GM12864 (cell line): ENCODE measurements around the gene HK3.

Source experiments
- DNase-seq: peaks from one replicate; pipeline ENCODE4 v3.0.0-alpha.2; 2011; ENCODE audit warnings: low read depth
- H3K4me3 ChIP-seq: 2 replicates; pipeline ENCODE4 v1.5.1; 2011; ENCODE audit warnings: mild to moderate bottlenecking, low read depth, low read length, control low read depth
- TF ChIP-seq, protein P1 (sequence below): IDR thresholded peaks from 2 replicates; pipeline ENCODE4 v1.5.1; 2011; ENCODE audit warnings: low read depth, mild to moderate bottlenecking, moderate library complexity, low read length, control low read depth, inconsistent platforms; ENCODE audit errors: missing control alignments

Gene HK3

DNA sequence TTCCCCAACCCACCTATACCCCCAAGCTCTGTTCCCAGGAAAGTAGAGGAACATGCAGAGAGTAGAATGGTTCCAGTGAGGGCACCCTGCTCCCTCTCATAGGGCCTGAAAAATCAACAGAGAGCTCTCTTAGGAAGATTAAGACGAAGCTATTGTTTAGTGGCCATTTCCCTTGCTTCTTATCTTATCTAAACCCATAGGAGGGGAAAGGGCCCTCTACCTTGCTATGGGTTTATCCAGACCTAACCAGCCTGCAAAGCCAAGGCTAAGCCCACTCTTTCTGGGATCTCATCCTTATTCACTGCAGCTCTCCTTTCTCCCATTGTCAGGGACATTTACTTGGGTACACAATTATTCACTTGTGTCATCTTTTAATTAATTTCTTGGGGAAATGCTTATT is 39.3 kb upstream of the HK3 start:
- TF ChIP-seq, protein P1, sequence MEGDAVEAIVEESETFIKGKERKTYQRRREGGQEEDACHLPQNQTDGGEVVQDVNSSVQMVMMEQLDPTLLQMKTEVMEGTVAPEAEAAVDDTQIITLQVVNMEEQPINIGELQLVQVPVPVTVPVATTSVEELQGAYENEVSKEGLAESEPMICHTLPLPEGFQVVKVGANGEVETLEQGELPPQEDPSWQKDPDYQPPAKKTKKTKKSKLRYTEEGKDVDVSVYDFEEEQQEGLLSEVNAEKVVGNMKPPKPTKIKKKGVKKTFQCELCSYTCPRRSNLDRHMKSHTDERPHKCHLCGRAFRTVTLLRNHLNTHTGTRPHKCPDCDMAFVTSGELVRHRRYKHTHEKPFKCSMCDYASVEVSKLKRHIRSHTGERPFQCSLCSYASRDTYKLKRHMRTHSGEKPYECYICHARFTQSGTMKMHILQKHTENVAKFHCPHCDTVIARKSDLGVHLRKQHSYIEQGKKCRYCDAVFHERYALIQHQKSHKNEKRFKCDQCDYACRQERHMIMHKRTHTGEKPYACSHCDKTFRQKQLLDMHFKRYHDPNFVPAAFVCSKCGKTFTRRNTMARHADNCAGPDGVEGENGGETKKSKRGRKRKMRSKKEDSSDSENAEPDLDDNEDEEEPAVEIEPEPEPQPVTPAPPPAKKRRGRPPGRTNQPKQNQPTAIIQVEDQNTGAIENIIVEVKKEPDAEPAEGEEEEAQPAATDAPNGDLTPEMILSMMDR: no peak
- DNase-seq: no peak
- H3K4me3 ChIP-seq: no peak overlapping the region

DNA sequence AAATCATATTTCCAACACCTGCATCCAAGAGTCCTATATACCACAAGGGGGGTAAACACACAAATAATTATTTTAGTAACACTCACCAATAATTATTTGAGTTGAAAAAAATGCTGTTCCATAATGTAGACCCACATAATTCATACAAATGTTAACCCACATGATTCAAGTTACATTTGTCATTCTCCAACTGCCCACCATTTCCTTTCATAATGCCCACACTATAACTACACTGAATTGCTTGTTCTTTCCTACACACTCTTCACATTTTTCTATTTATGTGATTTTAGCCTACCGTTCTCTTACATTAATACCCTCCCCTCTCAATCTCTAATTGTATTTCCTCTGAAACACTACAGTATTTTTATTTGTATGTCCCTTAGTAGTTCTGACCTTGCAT is 35.9 kb upstream of the HK3 start:
- DNase-seq: no peak
- TF ChIP-seq, protein P1: no peak
- no peak overlapping the region for H3K4me3 ChIP-seq

DNA sequence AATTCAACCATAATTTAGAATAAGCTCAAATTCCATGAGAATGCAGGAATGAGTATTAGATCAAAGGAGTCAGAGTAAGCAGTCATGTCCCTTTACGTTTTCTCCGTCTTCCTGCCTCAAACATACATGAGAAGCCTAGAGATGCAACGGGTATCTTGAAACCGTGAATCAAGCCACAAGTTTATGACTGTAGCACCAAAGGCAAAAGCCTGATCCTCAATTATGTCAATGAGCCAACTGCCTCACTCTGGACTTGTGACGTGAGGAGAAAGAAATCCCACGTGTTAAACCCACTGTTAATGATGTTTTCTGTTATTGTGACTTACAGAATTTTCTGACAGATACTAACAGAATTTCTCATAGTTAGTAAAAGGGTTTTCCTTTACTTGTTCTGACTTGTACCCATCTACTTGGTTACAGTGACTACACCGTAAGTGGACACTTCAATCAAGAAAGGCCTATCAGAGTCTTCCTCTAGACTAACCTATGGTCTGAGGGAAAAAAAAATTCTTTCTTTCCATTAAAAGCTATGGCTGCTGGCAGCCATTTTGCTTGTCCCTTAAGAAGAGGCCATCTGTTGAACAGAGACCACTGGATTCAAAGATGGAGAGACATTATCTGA is 35.3 kb upstream of the HK3 start:
- no peak overlapping the region for H3K4me3 ChIP-seq
- TF ChIP-seq, protein P1: no peak
- no peak for DNase-seq

DNA sequence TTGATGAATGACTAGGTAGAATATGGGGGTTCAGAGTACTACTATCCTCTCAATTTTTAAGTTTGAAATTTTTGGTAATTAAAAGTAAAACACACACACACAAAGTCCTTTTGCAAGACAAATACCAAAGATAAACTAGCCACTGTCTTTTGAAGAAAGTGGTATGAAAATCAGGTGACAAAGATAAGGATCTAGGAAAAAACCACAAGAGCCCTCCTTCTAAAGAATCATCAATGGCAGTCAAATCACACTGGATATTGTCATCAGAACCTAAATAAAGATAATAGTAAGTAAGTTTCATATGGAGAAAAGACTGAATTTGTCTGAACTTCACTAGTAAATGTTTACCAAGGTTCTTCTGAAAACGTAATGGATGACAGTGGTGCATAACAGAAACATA is 30.5 kb upstream of the HK3 start:
- no peak overlapping the region for H3K4me3 ChIP-seq
- DNase-seq: no peak
- TF ChIP-seq, protein P1: no peak

DNA sequence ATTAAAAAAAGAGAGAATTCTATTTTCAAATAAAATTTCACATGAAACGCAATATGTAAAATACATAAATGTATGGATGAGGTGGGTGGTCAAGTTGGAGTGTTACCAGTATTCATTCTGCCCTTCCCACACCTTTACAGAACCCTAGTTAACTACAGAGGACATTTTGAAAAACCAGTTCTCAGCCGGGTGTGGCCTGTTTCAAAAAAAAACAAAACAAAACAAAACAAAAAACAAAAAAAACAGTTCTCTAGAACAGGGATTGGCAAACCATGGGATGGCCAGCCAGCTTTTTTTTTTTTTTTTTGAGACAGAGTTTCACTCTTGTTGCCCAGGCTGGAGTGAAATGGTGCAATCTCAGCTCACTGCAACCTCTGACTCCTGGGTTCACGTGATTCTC is 28.4 kb upstream of the HK3 start:
- TF ChIP-seq, protein P1: no peak
- no peak overlapping the region for H3K4me3 ChIP-seq
- no peak for DNase-seq

DNA sequence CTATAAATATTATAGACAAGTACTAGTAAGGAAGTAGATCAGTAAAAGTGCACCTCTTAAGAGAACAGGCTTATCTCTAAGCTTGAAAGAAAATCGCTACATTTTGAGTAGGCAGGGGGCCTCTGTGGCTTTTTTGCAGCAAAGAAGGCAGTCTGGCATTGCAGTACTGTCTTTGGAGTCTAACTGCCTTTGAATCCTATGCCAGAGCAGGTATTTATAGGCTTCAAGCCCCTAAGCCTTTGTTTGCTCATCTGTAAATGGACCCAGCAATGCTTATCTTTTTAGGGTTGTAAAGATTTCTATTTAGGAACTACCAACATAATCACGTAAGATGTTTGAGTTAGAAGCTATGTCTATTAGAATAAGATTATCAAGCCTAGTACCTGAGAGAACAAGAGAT is 23.7 kb upstream of the HK3 start:
- DNase-seq: no peak
- TF ChIP-seq, protein P1: no peak
- H3K4me3 ChIP-seq: no peak overlapping the region

DNA sequence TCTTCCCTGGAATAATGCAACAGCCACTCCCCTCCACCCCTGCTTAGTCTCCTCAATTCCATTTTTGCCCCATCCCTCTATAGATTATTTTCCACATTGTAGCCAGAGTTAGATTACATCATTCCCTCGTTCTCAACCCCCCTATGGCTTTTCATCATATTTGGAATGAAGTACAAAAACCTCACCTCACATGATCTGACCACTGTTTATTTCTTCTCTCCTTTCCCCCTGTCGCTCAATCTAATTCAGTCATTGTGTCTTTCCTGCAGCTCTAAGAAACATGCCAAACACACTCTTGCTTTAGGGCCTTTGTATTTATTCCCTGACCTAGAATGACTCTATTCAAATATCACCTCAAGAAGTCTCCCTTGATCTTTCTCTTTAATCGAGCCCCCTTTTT is 22.6 kb upstream of the HK3 start:
- DNase-seq: no peak
- TF ChIP-seq, protein P1: no peak
- H3K4me3 ChIP-seq: no peak overlapping the region
